HEK293 (cell line): ENCODE measurements around the gene SPRED2.

ENCODE experiments used
- CTCF ChIA-PET: fragments of 350-600 bp; formaldehyde crosslinking; extraction: SDS; loops from one replicate; lab custom pipeline; 2021; ENCODE audit warnings: antibody characterized with exemption; lab: Yijun Ruan, JAX
- POLR2A ChIA-PET: fragments of 300-600 bp; formaldehyde crosslinking; extraction: SDS; loops from one replicate; lab custom pipeline; 2020; ENCODE audit warnings: antibody characterized with exemption, inconsistent platforms; lab: Yijun Ruan, JAX
- H3K27ac ChIP-seq: fragments of 200-500 bp; sonication (Bioruptor generic); 2 replicates; pipeline ENCODE4 v1.5.1; 2014; ENCODE audit warnings: low read depth, low read length, control low read depth, inconsistent platforms; ENCODE audit errors: extremely low read depth
- H3K36me3 ChIP-seq, 2 experiments: fragments of 200-500 bp in 1 of 2; sonication (Bioruptor generic) in 1 of 2; 1 replicate in 1 of 2; 2 replicates in 1 of 2; pipeline ENCODE4 v1.5.1; 2014 to 2017; ENCODE audit warnings: inconsistent platforms in 2 of 2, low read length in 2 of 2; ENCODE audit not compliant: control insufficient read depth in 2 of 2, insufficient read depth in 1 of 2
- H3K4me1 ChIP-seq: fragments of 200-500 bp; sonication (Bioruptor generic); 2 replicates; pipeline ENCODE4 v1.5.1; 2014; ENCODE audit warnings: mild to moderate bottlenecking, low read length, inconsistent platforms; ENCODE audit not compliant: control insufficient read depth, insufficient read depth
- H3K4me3 ChIP-seq: 2 replicates; pipeline ENCODE4 v1.5.1; 2011; ENCODE audit warnings: low read depth, mild to moderate bottlenecking, control low read depth, low read length, moderate library complexity
- H3K9me3 ChIP-seq: fragments of 200-500 bp; sonication (Bioruptor generic); 2 replicates; pipeline ENCODE4 v1.5.1; 2014; ENCODE audit warnings: low read depth, low read length, inconsistent platforms; ENCODE audit not compliant: control insufficient read depth, insufficient read depth
- KLF1 ChIP-seq: fragments of 450-650 bp; formaldehyde crosslinking; IDR thresholded peaks from 2 replicates; pipeline ENCODE4 v1.5.1; 2016; ENCODE audit warnings: missing biosample characterization, missing genetic modification characterization
- MYNN ChIP-seq: fragments of 450-650 bp; formaldehyde crosslinking; IDR thresholded peaks from 2 replicates; pipeline ENCODE4 v1.5.1; 2016; ENCODE audit warnings: missing biosample characterization, missing genetic modification characterization, borderline replicate concordance
- SCRT1 ChIP-seq: fragments of 450-650 bp; formaldehyde crosslinking; IDR thresholded peaks from 2 replicates; pipeline ENCODE4 v1.5.1; 2016; ENCODE audit warnings: missing biosample characterization, missing genetic modification characterization, borderline replicate concordance
- SCRT2 ChIP-seq: fragments of 450-650 bp; formaldehyde crosslinking; IDR thresholded peaks from 2 replicates; pipeline ENCODE4 v1.5.1; 2016; ENCODE audit warnings: missing biosample characterization, missing genetic modification characterization
- ZIC2 ChIP-seq: fragments of 450-650 bp; formaldehyde crosslinking; IDR thresholded peaks from 2 replicates; pipeline ENCODE4 v1.5.1; 2016; ENCODE audit warnings: missing biosample characterization, missing genetic modification characterization
- ZNF114 ChIP-seq: fragments of 450-650 bp; formaldehyde crosslinking; IDR thresholded peaks from 2 replicates; pipeline ENCODE4 v1.5.0; 2017; ENCODE audit warnings: missing biosample characterization, missing genetic modification characterization
- ZNF132 ChIP-seq: fragments of 450-650 bp; formaldehyde crosslinking; IDR thresholded peaks from 2 replicates; pipeline ENCODE4 v1.5.1; 2017; ENCODE audit warnings: missing biosample characterization, missing genetic modification characterization, borderline replicate concordance
- ZNF138 ChIP-seq: fragments of 450-650 bp; formaldehyde crosslinking; IDR thresholded peaks from 2 replicates; pipeline ENCODE4 v1.5.1; 2016; ENCODE audit warnings: missing biosample characterization, missing genetic modification characterization, borderline replicate concordance
- ZNF155 ChIP-seq: fragments of 450-650 bp; formaldehyde crosslinking; IDR thresholded peaks from 2 replicates; pipeline ENCODE4 v1.5.1; 2016; ENCODE audit warnings: missing biosample characterization, missing genetic modification characterization
- ZNF157 ChIP-seq: fragments of 450-650 bp; formaldehyde crosslinking; IDR thresholded peaks from 2 replicates; pipeline ENCODE4 v1.5.1; 2016; ENCODE audit warnings: missing biosample characterization, missing genetic modification characterization
- ZNF2 ChIP-seq: fragments of 450-650 bp; formaldehyde crosslinking; IDR thresholded peaks from 2 replicates; pipeline ENCODE4 v1.5.1; 2016; ENCODE audit warnings: missing biosample characterization, missing genetic modification characterization
- ZNF223 ChIP-seq: fragments of 450-650 bp; formaldehyde crosslinking; IDR thresholded peaks from 2 replicates; pipeline ENCODE4 v1.5.1; 2016; ENCODE audit warnings: missing biosample characterization, missing genetic modification characterization
- ZNF510 ChIP-seq: fragments of 450-650 bp; formaldehyde crosslinking; IDR thresholded peaks from 2 replicates; pipeline ENCODE4 v1.5.1; 2018; ENCODE audit warnings: mild to moderate bottlenecking, missing genetic modification characterization, missing biosample characterization; ENCODE audit not compliant: insufficient replicate concordance
- ZNF530 ChIP-seq: fragments of 450-650 bp; formaldehyde crosslinking; IDR thresholded peaks from 2 replicates; pipeline ENCODE4 v1.5.1; 2016; ENCODE audit warnings: low read depth, missing biosample characterization, missing genetic modification characterization
- ZNF555 ChIP-seq: fragments of 450-650 bp; formaldehyde crosslinking; conservative IDR thresholded peaks from 2 replicates; pipeline ENCODE4 v1.5.1; 2017; ENCODE audit warnings: missing biosample characterization, mild to moderate bottlenecking, missing genetic modification characterization, inconsistent platforms
- ZNF621 ChIP-seq: fragments of 450-650 bp; formaldehyde crosslinking; IDR thresholded peaks from 2 replicates; pipeline ENCODE4 v1.5.1; 2017; ENCODE audit warnings: missing biosample characterization, missing genetic modification characterization
- ZNF664 ChIP-seq: fragments of 450-650 bp; formaldehyde crosslinking; IDR thresholded peaks from 2 replicates; pipeline ENCODE4 v1.5.1; 2016; ENCODE audit warnings: missing biosample characterization, missing genetic modification characterization
- ZNF785 ChIP-seq: fragments of 450-650 bp; formaldehyde crosslinking; IDR thresholded peaks from 2 replicates; pipeline ENCODE4 v1.5.1; 2016; ENCODE audit warnings: missing biosample characterization, missing genetic modification characterization
- TF ChIP-seq, protein P1 (sequence below): fragments of 450-650 bp; formaldehyde crosslinking; conservative IDR thresholded peaks from 2 replicates; pipeline ENCODE4 v1.5.1; 2016; ENCODE audit warnings: low read depth, missing biosample characterization, missing genetic modification characterization
- TF ChIP-seq, protein P2 (sequence below): fragments of 450-650 bp; formaldehyde crosslinking; optimal IDR thresholded peaks from 2 replicates; pipeline ENCODE3; 2016; ENCODE audit warnings: missing biosample characterization, mild to moderate bottlenecking, missing genetic modification characterization
- TF ChIP-seq, protein P3 (sequence below): fragments of 450-650 bp; formaldehyde crosslinking; IDR thresholded peaks from 2 replicates; pipeline ENCODE4 v1.5.1; 2016; ENCODE audit warnings: missing biosample characterization, missing genetic modification characterization
- TF ChIP-seq, protein P4 (sequence below): fragments of 450-650 bp; formaldehyde crosslinking; IDR thresholded peaks from 2 replicates; pipeline ENCODE4 v1.5.1; 2016; ENCODE audit warnings: missing biosample characterization, missing genetic modification characterization

The SPRED2 gene

DNA sequence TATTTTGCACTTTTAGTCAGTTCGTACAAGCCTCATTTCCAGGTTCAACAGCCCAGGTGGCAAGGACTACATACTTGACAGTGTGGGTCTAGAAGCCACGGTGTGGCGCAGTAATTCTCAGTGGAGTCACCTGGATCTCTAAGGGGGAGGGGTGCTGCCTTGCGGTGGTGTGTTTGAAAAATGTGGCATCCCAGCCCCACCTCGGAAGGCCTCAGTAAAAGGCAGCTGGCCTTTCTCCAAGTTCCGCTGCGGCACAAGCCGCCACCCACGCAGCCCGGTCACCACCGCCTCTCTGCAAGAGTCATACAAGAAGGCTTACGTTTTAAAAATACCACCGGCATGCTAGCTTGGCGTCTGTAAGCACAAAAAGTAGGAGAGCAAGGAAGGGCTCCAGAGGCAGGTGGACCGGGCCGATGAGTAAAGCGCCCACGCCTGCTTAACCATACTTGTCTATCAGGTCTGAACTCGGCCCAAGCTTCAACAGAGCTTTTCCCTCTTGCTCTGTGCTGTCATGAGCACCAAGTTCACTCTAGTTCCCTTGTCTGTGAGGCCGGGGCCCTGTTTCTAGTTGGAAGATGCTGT, 49.5 kb downstream of the SPRED2 start (continued):
- TF ChIP-seq, protein P1, sequence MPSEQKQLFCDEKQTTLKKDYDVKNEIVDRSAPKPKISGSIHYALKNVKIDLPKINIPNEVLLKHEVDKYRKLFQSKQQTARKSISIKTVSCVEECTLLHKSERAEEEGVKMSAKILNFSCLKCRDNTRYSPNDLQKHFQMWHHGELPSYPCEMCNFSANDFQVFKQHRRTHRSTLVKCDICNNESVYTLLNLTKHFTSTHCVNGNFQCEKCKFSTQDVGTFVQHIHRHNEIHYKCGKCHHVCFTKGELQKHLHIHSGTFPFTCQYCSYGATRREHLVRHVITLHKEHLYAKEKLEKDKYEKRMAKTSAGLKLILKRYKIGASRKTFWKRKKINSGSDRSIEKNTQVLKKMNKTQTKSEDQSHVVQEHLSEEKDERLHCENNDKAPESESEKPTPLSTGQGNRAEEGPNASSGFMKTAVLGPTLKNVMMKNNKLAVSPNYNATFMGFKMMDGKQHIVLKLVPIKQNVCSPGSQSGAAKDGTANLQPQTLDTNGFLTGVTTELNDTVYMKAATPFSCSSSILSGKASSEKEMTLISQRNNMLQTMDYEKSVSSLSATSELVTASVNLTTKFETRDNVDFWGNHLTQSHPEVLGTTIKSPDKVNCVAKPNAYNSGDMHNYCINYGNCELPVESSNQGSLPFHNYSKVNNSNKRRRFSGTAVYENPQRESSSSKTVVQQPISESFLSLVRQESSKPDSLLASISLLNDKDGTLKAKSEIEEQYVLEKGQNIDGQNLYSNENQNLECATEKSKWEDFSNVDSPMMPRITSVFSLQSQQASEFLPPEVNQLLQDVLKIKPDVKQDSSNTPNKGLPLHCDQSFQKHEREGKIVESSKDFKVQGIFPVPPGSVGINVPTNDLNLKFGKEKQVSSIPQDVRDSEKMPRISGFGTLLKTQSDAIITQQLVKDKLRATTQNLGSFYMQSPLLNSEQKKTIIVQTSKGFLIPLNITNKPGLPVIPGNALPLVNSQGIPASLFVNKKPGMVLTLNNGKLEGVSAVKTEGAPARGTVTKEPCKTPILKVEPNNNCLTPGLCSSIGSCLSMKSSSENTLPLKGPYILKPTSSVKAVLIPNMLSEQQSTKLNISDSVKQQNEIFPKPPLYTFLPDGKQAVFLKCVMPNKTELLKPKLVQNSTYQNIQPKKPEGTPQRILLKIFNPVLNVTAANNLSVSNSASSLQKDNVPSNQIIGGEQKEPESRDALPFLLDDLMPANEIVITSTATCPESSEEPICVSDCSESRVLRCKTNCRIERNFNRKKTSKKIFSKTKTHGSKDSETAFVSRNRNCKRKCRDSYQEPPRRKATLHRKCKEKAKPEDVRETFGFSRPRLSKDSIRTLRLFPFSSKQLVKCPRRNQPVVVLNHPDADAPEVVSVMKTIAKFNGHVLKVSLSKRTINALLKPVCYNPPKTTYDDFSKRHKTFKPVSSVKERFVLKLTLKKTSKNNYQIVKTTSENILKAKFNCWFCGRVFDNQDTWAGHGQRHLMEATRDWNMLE (tag by site-specific recombination), result no peak
- TF ChIP-seq ZNF664 (tag by site-specific recombination), result no peak
- TF ChIP-seq ZNF2, result no peak
- TF ChIP-seq, all 188 proteins: peak for 24

DNA sequence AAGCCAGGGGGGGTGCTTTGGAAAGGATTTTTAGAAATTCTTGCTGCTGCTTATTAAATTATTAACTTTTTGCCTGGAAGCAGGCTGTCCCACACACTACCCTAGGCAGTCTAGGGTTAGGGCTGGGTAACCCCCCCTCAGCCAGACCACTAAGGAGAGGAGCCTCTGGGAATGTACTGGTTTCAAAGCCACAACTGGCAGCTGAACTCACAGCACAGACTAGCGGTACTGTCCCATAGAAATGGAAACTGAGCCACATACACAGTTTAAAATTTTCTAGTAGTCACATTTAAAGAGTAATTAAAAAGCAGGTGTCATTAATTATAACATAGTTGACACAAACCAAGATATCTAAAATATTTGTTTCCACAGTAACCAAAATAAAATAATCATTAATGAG, 50.1 kb downstream of the SPRED2 start:
- POLR2A ChIA-PET, result interaction anchor here (1.1 to 1.9 kb wide), 4 partner anchors 23 to 54 kb away, joined by 4 to 9 read pairs (median 6); partner anchors contain the start of gene SPRED2

DNA sequence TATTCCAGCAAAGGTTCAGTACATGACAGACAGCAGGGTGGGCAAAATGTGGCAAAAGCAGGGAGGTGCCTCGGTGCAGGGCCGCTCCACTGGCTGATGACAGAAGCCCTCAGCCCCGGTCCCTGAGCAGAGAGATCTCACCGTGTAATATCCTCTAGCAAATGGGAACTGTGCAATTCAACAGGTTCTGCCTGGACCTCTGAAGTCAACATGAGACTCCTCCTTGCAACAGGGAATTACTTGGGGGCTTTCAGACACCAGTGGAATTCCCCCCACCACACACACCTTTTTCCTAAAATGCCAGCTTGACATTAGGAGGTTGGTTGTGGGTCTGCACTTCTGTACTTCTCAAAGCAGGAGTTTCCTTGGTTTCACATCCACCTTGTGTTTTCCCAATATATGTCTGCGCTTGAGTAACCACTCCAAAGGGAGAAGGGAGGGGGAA, 50.8 kb downstream of the SPRED2 start:
- peak; percentile 56; the same call in 1 of the 2 replicates for TF ChIP-seq SCRT1 (tag by site-specific recombination)
- TF ChIP-seq KLF1 (tag by site-specific recombination), result no peak
- TF ChIP-seq, protein P2, sequence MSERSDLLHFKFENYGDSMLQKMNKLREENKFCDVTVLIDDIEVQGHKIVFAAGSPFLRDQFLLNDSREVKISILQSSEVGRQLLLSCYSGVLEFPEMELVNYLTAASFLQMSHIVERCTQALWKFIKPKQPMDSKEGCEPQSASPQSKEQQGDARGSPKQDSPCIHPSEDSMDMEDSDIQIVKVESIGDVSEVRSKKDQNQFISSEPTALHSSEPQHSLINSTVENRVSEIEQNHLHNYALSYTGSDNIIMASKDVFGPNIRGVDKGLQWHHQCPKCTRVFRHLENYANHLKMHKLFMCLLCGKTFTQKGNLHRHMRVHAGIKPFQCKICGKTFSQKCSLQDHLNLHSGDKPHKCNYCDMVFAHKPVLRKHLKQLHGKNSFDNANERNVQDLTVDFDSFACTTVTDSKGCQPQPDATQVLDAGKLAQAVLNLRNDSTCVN (tag by site-specific recombination), result no peak
- no peak for TF ChIP-seq ZNF114 (tag by site-specific recombination)
- TF ChIP-seq, protein P3, sequence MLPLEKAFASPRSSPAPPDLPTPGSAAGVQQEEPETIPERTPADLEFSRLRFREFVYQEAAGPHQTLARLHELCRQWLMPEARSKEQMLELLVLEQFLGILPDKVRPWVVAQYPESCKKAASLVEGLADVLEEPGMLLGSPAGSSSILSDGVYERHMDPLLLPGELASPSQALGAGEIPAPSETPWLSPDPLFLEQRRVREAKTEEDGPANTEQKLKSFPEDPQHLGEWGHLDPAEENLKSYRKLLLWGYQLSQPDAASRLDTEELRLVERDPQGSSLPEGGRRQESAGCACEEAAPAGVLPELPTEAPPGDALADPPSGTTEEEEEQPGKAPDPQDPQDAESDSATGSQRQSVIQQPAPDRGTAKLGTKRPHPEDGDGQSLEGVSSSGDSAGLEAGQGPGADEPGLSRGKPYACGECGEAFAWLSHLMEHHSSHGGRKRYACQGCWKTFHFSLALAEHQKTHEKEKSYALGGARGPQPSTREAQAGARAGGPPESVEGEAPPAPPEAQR (tag by site-specific recombination), result no peak
- no peak for TF ChIP-seq ZIC2 (tag by site-specific recombination)
- TF ChIP-seq, protein P4, sequence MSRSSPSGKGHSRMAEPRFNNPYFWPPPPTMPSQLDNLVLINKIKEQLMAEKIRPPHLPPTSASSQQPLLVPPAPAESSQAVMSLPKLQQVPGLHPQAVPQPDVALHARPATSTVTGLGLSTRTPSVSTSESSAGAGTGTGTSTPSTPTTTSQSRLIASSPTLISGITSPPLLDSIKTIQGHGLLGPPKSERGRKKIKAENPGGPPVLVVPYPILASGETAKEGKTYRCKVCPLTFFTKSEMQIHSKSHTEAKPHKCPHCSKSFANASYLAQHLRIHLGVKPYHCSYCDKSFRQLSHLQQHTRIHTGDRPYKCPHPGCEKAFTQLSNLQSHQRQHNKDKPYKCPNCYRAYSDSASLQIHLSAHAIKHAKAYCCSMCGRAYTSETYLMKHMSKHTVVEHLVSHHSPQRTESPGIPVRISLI, result no peak
- TF ChIP-seq ZNF555 (tag by site-specific recombination), result no peak
- TF ChIP-seq ZNF155 (tag by site-specific recombination), result no peak
- no peak for TF ChIP-seq MYNN (tag by site-specific recombination)
- TF ChIP-seq ZNF223 (tag by site-specific recombination), result no peak
- TF ChIP-seq SCRT2, result peak; percentile 83
- no peak for TF ChIP-seq ZNF157 (tag by site-specific recombination)
- no peak for TF ChIP-seq ZNF510 (tag by site-specific recombination)
- no peak overlapping the region for H3K4me3 ChIP-seq
- CTCF ChIA-PET, result interaction anchor here (0.7 to 2.8 kb wide), 4 partner anchors 9 to 187 kb away, joined by 3 to 8 read pairs (median 4); no protein-coding TSS in a partner anchor
- no peaks in the 10 kb centered on the region for H3K36me3 ChIP-seq
- H3K9me3 ChIP-seq, result no peaks in the 10 kb centered on the region
- POLR2A ChIA-PET, result no interaction called here
- peaks cover 22% of the 10 kb centered on the region for H3K4me1 ChIP-seq
- H3K27ac ChIP-seq, result no peak overlapping the region

More for the DNA sequence above, 50.1 kb downstream of the SPRED2 start:
- H3K27ac ChIP-seq, result no peak overlapping the region; the same call in 1 of the 2 replicates
- H3K36me3 ChIP-seq, result no peaks in the 10 kb centered on the region
- no peak overlapping the region for H3K4me3 ChIP-seq
- no peaks in the 10 kb centered on the region for H3K9me3 ChIP-seq
- TF ChIP-seq ZNF138 (tag by site-specific recombination) (no peak), ZNF530 (tag by site-specific recombination) (no peak), ZNF785 (no peak), ZNF621 (tag by site-specific recombination) (no peak), ZNF132 (tag by site-specific recombination) (no peak)
- H3K4me1 ChIP-seq, result peaks cover 22% of the 10 kb centered on the region
- CTCF ChIA-PET, result interaction anchor here (0.7 to 2.8 kb wide), 8 partner anchors 9 to 187 kb away, joined by 3 to 8 read pairs (median 4); no protein-coding TSS in a partner anchor
